Type B pancreatic cell (in vitro differentiated cells): ENCODE results near the gene MGMT. TPM values are rescaled to one million over a fixed set of nuclear protein-coding genes. Genes with fewer than 3 reads are reported as not detected.

Source experiments
- DNase-seq: peaks from one replicate; pipeline ENCODE4 v3.0.0; 2021; ENCODE audit warnings: mixed read lengths; ENCODE audit not compliant: unreplicated experiment; ENCODE audit errors: extremely low spot score
- H3K27ac Mint-ChIP-seq: 2 replicates; pipeline ENCODE4 v1.8.0; 2021; ENCODE audit warnings: mild to moderate bottlenecking, mixed read lengths
- H3K27me3 Mint-ChIP-seq: 2 replicates; pipeline ENCODE4 v1.8.0; 2021; ENCODE audit warnings: mixed read lengths
- H3K36me3 Mint-ChIP-seq: 2 replicates; pipeline ENCODE4 v1.8.0; 2021; ENCODE audit warnings: mixed read lengths
- H3K4me1 Mint-ChIP-seq: one replicate; pipeline ENCODE4 v1.8.0; 2021; ENCODE audit warnings: mixed read lengths; ENCODE audit not compliant: unreplicated experiment
- H3K4me3 Mint-ChIP-seq: 2 replicates; pipeline ENCODE4 v1.8.0; 2021; ENCODE audit warnings: mild to moderate bottlenecking, mixed read lengths
- H3K9me3 Mint-ChIP-seq: 2 replicates; pipeline ENCODE4 v1.8.0; 2021; ENCODE audit warnings: mixed read lengths
- total RNA-seq: library from RNA; stranded (reverse); gene quantifications from 2 replicates; pipeline ENCODE4 v1.2.1, GENCODE V29; 2021; ENCODE audit warnings: low replicate concordance
- TF ChIP-seq, protein P1 (sequence below): fragments of 200-600 bp; sonication (generic); conservative IDR thresholded peaks from 2 replicates; pipeline ENCODE4 v1.5.0; 2021; ENCODE audit warnings: antibody characterized with exemption, mild to moderate bottlenecking

Gene MGMT
- total RNA-seq, 1 donor from 2014 or later: 18.8 TPM

DNA sequence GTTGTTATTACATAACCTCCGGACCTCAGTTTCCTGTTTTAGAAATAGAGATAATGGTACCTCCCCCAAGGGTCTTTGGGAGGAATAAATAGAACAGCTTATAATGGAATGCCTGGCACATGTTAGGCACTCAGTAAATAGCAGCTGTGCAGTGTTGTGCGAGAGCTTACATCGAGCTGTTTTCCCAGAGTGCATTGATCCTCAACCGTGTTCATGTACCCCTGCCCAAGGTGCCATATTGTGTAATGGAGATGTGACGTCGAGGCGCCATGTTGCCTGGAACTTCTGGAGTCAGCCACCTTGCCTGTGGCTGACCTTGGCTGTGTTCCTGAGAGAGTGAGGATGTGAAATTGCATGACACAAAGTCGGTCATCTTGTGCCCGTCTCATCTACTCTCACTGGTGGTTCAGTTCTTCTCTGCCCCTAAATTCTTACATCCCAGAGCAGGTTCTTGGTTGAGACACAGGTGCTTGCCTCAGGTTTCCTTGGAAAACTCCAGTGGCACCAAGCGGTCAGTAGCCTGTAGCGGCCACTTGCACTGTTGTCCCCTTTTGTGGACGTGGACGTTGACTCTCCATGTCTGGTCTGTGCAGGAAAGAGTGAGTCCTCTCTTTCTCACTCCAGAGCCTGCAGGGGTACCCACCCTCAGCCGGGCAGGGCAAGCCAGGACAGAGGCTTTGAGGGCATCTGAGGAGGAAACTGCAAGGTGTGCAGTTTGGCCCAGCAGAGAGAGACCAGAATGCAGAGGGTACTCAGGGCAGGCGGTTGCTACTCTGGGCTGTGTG is 230.6 kb downstream of the MGMT start:
- Mint-ChIP-seq H3K9me3 (no peaks in the 10 kb centered on the region), H3K27ac (no peak overlapping the region), H3K4me3 (no peak overlapping the region), H3K27me3 (no peaks in the 10 kb centered on the region), H3K4me1 (peaks cover 18% of the 10 kb centered on the region), H3K36me3 (no peaks in the 10 kb centered on the region)
- TF ChIP-seq, protein P1, sequence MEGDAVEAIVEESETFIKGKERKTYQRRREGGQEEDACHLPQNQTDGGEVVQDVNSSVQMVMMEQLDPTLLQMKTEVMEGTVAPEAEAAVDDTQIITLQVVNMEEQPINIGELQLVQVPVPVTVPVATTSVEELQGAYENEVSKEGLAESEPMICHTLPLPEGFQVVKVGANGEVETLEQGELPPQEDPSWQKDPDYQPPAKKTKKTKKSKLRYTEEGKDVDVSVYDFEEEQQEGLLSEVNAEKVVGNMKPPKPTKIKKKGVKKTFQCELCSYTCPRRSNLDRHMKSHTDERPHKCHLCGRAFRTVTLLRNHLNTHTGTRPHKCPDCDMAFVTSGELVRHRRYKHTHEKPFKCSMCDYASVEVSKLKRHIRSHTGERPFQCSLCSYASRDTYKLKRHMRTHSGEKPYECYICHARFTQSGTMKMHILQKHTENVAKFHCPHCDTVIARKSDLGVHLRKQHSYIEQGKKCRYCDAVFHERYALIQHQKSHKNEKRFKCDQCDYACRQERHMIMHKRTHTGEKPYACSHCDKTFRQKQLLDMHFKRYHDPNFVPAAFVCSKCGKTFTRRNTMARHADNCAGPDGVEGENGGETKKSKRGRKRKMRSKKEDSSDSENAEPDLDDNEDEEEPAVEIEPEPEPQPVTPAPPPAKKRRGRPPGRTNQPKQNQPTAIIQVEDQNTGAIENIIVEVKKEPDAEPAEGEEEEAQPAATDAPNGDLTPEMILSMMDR: no peak
- no peak for DNase-seq

- H3K27ac Mint-ChIP-seq: no peak overlapping the region
- H3K9me3 Mint-ChIP-seq: no peaks in the 10 kb centered on the region
- no peaks in the 10 kb centered on the region for H3K36me3 Mint-ChIP-seq
- peaks cover 23% of the 10 kb centered on the region for H3K4me1 Mint-ChIP-seq
- no peak overlapping the region for H3K4me3 Mint-ChIP-seq
- TF ChIP-seq, protein P1: no peak
- DNase-seq: no peak
- H3K27me3 Mint-ChIP-seq: peaks cover 4% of the 10 kb centered on the region
Measured at GRCh38 chr10:129699722-129700340, 232.8 kb downstream of the MGMT start.

DNA sequence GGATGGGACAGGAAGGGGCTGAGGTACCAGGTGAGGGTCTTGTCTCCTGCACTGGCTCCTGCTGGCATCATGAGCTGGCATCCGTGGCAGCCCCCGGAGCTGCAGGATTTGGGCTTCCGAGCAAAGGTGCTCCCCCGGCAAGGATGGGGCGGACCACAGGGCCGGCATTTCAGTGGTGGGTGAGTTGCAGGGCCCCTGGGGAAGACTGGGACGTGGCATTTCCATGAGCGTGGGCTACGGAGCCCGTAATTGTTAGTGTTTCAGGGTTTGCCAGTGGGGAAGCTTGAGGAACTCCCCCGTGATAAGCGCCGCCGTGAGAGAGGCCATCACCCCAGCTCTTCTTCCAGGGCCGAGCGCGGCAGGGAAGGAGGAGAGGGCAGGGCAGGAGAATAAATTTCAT is 235.6 kb downstream of the MGMT start:
- Mint-ChIP-seq H3K9me3 (no peaks in the 10 kb centered on the region), H3K4me3 (no peak overlapping the region), H3K36me3 (no peaks in the 10 kb centered on the region), H3K27ac (no peak overlapping the region), H3K4me1 (peaks cover 15% of the 10 kb centered on the region), H3K27me3 (peaks cover 4% of the 10 kb centered on the region)
- no peak for DNase-seq
- TF ChIP-seq, protein P1: no peak

DNA sequence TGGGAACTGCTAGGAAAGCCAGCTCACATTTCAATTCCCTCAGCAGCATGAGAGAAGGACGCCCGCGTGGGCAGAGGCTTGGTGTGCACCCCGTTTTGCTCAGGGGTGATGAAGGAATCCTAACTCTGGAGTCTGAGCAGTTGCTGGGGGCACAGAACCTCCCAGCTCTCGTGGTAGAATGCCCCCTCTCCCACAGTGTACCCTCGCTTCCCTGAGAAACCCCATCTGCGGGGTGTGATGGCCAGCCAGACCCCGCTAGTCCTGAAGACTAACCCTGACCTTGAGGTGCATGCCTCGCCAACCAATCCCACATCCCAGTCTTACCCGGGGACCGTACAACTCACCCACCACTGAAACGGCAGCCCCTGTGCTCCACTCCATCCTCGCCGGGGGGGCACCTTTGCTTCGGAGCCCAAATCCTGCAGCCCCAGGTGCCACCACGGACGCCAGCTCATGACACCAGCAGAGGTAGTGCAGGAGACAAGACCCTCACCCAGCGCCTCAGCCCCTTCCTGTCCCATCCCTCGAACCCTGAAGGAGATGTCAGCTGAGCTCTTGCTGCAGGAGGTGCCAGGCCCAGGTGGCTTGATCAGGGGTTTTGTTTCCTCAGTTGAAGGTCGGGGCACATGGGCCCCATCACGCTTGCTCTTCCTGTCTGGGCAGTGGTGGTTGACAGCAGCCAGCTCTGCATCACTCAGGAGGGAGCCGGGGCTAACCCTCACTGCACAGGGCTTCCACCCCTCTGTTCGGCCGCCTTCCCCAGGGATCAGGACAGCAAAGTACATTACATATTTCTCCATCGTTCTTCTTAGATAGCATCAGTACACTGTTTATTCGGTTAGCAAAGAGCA is 236.5 kb downstream of the MGMT start:
- peaks cover 15% of the 10 kb centered on the region for H3K4me1 Mint-ChIP-seq
- no peak for DNase-seq
- H3K36me3 Mint-ChIP-seq: no peaks in the 10 kb centered on the region
- H3K27ac Mint-ChIP-seq: no peak overlapping the region
- H3K27me3 Mint-ChIP-seq: peaks cover 4% of the 10 kb centered on the region
- no peaks in the 10 kb centered on the region for H3K9me3 Mint-ChIP-seq
- TF ChIP-seq, protein P1: no peak
- peak overlapping the region; percentile 8 for H3K4me3 Mint-ChIP-seq

- no peak overlapping the region for H3K27ac Mint-ChIP-seq
- no peak for DNase-seq
- H3K36me3 Mint-ChIP-seq: peaks cover 6% of the 10 kb centered on the region
- no peaks in the 10 kb centered on the region for H3K9me3 Mint-ChIP-seq
- H3K4me1 Mint-ChIP-seq: peaks cover 15% of the 10 kb centered on the region
- peaks cover 4% of the 10 kb centered on the region for H3K27me3 Mint-ChIP-seq
- peak overlapping the region; percentile 8 for H3K4me3 Mint-ChIP-seq
- TF ChIP-seq, protein P1: no peak
Measured at GRCh38 chr10:129704225-129704624, 237.2 kb downstream of the MGMT start.
